Left renal cortex interstitium (tissue), 4 donors: ENCODE results near the gene AMY2A. TPM values are rescaled to one million over a fixed set of nuclear protein-coding genes. Genes with fewer than 3 reads are reported as not detected.
"Not testable (repeated sequence)": the region's sequence is repeated elsewhere in the genome, so short reads cannot be mapped to it uniquely, and the experiment has no call there.

Source experiments
- DNase-seq, 4 donors: peaks; one replicate each; pipeline ENCODE4 v3.0.0-alpha.2; 2013; ENCODE audit warnings: low read depth in 4 of 4, low spot score in 2 of 4, missing footprints in 1 of 4
- polyA plus RNA-seq, 4 donors: library from polyadenylated mRNA; unstranded; fragments of 120-200 nt; gene quantifications; one replicate each; pipeline ENCODE4 v1.2.1, GENCODE V29; 2013; ENCODE audit not compliant: insufficient read length in 4 of 4

AMY2A gene
- under 1 TPM in 2 of 4 donors, not detected in 2; 0.31 to 0.84 TPM for polyA plus RNA-seq

DNA sequence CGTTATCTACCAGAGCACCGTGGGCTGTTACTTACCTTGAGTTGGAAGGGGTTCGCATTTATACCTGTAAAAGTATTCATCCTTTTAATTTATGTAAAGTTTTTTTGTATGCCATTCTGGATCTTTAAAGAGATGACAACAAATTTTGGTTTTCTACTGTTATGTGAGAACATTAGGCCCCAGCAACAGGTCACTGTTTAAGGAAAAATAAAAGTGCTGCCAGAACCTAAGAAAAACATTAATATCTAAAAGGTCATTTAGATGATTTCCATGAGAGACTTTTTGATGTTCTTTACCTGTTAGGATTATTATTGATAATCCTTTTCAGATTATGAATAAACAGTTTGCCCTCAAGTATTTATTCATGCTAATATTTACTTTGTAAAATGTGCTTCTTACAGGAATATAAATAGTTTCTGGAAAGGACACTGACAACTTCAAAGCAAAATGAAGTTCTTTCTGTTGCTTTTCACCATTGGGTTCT, at the start of gene AMY2A:
AMY2A (plus strand) TSS at position 434 of the 484 bp plus-strand sequence; CDS start at position 448, 14 bp downstream.
- not testable (repeated sequence) for DNase-seq

DNA sequence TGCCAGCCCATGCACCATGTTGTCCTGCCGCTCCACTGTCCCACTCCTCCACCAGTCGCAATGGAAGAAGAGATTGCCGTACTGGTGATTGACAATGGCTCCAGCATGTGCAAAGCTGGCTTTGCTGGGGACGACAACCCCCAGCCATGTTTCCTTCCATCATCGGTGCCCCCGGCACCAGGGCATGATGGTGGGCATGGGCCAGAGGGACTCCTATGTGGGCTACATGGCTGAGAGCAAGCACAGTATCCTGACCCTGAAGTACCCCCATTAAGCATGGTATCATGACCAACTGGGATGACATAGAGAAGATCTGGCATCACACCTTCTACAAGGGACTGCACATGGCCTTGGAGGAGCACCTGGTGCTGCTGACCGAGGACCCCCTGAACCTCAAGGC, 47.7 kb upstream of the AMY2A start:
- no peak for DNase-seq

DNA sequence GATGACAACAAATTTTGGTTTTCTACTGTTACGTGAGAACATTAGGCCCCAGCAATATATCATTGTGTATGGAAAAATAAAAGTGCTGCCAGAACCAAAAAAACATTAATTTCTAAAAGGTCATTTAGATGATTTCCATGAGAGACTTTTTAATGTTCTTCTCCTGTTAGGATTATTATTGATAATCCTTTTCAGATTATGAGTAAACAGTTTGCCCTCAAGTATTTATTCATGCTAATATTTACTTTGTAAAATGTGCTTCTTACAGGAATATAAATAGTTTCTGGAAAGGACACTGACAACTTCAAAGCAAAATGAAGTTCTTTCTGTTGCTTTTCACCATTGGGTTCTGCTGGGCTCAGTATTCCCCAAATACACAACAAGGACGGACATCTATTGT, 45.9 kb upstream of the AMY2A start, which contains the start of gene AMY2B:
AMY2B (plus strand) TSS at position 301 of the 400 bp plus-strand sequence; CDS start at position 315, 14 bp downstream.
- not testable (repeated sequence) for DNase-seq

DNA sequence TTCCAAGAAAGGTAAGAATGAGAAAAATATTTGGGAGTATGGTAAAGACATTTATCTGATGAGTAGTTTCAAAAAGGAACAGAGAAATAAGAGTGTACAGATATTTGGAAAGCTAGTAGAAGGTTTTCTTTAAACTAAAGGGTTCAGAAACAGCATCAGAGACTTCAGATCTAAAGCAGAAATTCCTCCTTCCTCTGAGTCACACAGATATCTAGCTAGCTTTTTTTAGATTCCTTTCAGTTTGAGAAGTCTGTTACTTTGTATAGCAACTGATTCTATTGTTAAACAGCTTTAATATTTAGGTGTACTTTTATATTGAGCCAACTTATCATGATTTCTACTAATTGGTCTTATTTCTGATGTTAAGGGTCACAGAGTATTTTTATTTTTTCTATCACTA, 41.2 kb upstream of the AMY2A start:
- DNase-seq = no peak

DNA sequence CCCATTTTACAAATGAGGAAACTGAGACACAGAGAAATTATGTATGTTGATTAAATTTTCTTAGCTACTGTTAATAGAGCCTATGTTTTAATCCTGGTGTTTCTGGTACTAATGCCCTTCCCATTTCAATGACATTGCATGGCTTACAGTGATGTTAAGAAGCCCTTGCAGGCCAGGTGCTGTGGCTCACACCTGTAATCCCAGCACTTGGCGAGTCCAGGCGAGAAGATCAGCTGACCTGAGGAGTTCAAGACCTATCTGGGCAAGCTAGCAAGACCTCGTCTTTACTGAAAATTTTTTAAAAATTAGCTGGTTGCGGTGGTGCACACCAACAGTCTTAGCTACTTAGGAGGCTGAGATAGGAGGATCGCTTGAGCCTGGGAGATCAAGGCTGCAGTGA, 40.4 kb upstream of the AMY2A start:
- not testable (repeated sequence) for DNase-seq

DNA sequence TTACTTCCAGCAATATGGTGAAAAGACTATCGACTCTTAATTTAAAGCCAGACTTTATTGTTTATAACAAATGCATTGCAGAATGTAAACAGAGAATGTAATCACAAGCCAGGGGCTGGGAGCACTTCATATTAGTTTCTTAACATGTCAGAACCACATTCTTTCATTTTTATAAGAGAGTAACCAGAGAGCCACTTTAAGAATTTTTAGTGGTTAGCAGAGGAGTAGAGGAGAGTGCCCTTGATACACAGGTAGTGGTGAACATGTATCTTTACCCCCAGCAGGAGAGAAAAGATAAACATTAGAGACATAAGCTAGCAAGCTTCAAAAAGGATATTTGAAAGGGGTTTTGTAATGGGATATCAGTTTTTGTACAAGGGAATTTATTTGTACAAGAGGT, 34.8 kb upstream of the AMY2A start:
- no peak for DNase-seq

DNA sequence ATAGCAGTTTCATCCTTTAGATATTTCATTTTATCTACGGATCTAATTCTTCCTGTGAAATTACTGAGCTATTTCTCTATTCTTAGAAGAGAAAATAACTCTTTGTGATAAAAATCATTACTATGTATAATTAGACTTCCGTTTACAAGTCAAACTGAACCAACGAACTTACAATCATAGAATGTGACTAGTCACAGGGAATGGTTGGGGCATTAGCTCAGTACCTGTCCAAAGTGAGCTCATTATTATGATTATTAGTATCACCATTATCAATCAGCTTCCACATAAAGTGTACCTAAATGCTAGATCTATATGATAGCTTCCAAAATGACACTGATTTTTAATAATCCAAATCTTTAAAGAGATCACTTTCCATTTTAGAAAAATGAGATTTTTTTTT, 33.3 kb upstream of the AMY2A start:
- no peak for DNase-seq

DNA sequence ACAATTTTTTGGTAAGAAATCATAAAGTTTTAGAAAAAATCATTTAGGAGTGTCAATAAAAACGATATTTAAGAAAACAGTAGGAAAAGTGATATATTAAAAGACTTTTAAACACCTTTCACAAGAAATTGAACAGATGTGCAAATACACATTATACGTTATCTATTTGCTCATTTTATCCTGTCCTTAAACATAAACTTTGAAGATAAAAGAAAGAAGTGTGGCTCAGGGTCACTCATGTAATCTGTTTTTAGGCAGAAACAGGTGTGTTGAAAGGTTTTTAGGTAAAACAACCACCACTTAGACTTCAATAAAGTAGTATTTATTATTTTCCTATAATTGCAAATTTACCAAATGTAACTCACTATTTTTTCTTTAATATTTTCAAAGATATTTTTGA, 32.7 kb upstream of the AMY2A start:
- DNase-seq = no peak

DNA sequence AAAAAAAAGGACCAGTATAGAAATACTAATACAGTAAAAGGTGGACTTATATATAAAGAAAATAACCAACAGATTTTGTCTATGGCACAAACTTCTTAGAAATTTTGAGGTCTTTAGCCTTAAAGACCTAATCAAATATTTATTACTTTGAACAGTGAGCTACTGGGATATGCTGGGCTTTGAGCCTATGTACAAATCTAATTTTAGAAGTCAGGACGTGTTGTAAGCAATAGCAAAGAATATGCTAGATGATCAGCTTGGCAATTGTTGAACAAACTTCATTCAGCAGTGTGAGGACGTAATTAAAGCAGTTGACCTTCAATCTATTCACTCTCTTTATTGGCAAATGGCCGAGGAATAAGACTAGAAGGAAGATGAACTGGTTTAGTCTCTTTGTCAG, 14.5 kb upstream of the AMY2A start:
- not testable (repeated sequence) for DNase-seq

DNA sequence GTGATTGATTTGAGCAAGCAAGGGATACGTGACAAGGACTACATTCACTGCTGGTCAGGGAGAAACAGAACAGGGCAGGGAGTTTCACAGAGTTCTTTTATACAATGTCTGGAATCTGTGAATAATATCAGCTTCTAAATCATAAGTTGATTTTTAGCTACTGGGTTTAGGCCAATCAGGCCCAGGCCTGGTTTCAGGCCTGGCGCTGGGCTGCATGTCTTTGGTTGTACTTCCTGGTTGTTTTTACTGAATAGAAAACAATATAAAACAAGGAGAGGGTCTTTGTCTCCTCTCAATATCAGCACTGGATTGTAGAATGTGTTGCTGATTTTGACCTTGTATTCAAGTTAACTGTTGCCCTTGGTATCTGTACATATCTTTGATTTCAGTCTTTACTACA, 865 bp upstream of the AMY2A start:
- DNase-seq = no peak

DNA sequence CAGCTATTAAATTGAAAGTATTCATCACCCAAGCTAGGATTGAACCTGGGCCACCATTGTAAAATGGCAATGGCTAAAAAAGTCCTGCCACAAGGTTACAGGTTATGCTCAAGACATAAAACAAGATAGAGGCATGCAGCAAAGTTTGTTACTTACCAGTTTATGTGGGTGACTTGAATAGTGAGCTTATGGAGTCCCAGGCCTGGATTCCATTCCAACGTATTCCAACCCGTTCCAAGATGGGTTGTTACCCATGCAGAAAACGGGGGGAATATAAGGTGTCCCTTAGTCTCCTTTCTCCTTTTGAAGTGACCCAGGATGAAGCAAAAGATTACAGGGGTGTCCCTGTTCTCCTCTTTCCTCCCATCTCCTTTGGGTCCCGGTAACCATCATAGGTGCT, 10.2 kb downstream of the AMY2A start:
- not testable (repeated sequence) for DNase-seq

DNA sequence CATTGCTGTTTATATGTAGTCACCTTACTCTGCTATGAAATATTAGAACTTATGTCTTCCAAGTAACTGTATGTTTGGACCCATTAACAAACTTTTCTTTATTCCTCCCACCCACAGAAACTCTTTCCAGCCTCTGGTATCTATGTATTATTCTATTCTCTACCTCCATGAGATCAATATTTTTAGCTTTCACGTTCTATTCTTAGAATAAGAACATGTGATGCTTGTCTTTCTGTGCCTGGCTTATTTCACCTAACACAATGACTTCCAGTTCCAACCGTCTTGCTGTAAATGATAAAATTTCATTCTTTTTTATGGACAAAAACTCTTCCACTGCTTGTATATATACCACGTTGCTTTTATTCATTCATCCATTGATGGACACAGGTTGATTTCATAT, 24.0 kb downstream of the AMY2A start:
- not testable (repeated sequence) for DNase-seq

DNA sequence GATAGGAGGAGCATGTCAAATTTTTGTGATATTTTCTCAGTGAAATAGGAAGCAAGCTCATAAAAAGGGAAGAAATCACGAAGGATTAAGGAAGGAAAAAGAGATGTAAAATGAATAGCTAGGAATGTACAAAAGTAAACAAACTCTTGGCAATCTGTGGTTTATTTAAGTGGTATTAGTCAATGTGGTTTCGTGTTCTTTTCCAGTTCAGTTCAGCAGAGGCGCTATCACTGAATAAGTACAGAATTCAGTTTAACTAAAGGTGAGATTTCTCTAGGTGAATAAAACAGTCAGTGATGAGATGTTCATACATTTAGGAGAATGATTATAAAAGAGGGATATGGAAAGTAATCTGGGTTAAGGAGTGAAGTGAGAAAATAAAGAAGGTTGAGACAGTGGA, 26.7 kb downstream of the AMY2A start:
- DNase-seq = not testable (repeated sequence)

DNA sequence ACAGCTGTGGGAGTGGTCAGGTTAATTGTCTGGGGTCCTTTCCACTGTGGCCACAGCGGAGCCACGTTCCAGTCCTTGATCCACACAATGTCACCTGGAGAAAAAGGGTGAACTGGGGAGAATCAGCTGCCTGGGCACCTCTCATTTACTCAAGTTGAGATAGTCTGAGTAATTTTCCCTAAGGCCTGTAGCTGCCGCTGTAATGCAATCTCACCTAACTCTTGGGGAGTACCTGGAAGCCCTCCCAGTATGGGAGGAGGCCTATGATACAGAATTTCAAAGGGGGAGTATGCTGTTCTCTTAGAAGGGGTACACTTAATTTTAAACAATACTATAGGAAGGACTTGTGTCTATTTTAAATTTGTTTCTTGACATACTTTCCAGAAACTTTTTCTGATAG, 33.1 kb downstream of the AMY2A start:
- not testable (repeated sequence) for DNase-seq

DNA sequence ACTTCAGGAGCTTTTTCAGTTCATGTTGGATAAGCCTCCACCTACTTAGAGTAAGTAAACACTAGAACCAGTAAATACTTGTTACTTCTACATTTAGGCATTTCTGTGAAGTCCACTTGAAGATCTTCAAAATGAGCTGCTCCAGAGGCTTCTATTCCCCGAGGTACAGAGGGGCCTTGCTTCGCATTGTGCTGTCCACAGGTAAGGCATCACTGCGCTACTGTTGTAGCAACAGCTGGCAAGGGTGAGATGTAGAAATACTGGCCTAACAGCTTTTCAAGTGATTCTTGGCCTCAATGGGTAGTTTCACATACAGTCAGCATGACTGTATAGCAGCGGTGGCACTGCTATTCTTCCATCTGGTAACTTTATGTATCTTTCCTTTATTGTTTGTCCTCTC, 33.7 kb downstream of the AMY2A start:
- not testable (repeated sequence) for DNase-seq

DNA sequence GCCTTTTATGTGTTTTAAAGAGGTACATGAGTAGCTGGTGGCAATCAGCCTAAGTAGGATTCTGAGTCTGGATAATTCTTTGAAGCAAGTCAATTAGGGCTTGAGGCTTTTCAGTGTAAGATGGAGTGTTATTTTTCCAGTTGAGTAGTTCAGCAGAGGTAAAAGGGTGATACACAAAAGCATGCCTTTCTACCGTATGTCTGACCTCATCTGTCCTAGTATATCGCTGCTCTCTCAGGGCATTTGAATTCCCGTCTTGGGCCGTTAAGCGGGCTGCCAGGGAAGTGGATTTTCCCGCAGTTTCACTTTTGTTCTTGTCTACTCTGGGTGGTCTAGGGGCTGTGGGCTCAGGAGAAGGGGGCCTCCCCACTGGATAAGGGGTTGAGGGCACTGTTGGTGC, 36.9 kb downstream of the AMY2A start:
- DNase-seq = not testable (repeated sequence)

DNA sequence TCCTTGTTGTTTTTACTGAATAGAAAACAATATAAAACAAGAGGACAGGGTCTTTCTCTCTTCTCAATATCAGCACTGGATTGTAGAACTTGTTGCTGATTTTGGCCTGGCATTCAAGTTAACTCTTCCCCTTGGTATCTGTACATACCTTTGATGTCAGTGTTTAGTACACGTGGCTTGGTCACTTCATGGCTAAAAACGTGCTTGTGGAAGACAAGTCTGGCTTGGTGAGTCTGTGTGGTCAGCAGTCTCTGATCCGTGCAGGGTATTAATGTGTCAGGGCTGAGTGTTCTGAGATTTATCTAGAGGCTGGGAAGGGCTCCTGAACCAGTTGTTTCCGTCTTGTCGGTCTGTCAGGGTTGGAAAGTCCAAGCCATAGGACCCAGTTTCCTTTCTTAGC, 38.2 kb downstream of the AMY2A start, which contains the start of gene AMY1A:
AMY1A (plus strand) TSS at position 301 of the 400 bp plus-strand sequence. CDS start 571 bp downstream, outside the sequence.
- not testable (repeated sequence) for DNase-seq

Other genes starting within 250 kb of the AMY2A start
- gene RNPC3, start 91.7 kb upstream of the AMY2A start, polyA plus RNA-seq = 100 to 1,000 TPM in 1 of 4 donors, 10 to 100 TPM in 3; 36.1 to 103 (median 62.9) TPM
- gene AMY2B, start 45.8 kb upstream of the AMY2A start, polyA plus RNA-seq = 10 to 100 TPM; 22.1 to 76.8 (median 39.4) TPM
- under 1 TPM in 1 of 4 donors, not detected in 3; 0.57 TPM for gene AMY1A, start 38.3 kb downstream of the AMY2A start, polyA plus RNA-seq
- gene AMY1B, start 78.8 kb downstream of the AMY2A start, polyA plus RNA-seq = under 1 TPM in 1 of 4 donors, not detected in 3; 0.58 TPM
- gene AMY1C, start 132.5 kb downstream of the AMY2A start, polyA plus RNA-seq = not detected